MV-4-11 (cell line): ENCODE results near the gene ARMH1.
"Not testable (repeated sequence)": the region's sequence is repeated elsewhere in the genome, so short reads cannot be mapped to it uniquely, and the experiment has no call there.

ENCODE experiments used
- DNase-seq: peaks from one replicate; lab custom pipeline; 2025; lab: John Stamatoyannopoulos, UW

ARMH1 gene

DNA sequence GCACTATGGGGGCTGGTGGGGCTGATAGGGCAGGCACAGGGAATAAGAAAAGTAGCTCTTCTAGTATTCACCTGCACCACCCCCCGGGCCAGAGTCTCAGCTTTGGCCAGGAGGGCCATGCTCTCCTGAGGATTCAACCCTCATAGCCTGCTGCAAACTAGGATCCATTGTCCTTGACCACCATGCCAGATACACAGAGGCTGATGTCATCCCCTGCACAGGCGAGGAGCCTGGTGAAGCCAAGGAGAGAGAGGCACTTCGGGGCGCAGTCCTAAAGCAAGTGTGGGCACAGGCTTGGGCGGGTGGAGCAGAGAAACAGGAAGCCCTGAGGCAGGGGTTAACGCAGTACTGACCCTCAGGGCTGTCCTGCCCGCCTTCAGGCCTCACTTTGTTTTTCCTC is 29.7 kb upstream of the ARMH1 start:
- DNase-seq, result no peak

DNA sequence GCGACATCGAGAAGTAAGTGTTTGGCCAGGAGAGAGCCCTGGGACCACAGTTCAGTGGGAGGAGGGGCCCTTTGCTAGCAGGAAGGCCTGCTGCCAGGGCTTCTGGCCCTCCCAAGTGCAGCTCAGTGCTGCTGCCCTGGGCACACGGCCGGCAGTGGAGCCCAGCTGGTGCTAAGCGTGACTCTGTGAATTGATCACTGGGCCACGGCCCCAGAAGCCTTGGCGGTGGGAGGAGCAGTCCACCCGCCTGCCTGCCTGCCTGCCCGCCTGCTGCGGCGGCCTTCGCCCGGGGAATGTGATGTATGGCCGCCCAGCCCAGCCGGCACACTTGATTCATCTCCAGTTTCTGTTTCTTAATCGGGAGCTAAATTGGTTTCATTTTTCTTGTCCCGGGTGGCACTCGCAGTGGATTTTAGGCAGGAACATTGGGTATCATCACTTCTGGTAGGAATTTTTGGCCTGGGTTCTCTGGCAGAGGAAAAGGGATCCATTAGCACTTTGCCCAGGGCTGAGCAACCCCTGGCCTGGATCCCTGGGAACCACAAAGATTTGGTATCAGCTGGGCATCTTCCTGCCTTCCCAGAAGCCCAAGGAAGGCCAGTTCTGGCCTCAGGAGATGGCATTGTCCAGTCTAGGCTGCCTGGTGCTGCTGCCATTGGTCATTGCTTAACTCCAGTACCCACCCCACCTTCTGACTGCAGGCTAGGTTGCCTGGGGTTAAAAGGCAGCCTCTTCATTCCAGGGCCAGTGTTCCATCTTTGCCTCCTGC is 28.9 kb upstream of the ARMH1 start:
- DNase-seq, result no peak

DNA sequence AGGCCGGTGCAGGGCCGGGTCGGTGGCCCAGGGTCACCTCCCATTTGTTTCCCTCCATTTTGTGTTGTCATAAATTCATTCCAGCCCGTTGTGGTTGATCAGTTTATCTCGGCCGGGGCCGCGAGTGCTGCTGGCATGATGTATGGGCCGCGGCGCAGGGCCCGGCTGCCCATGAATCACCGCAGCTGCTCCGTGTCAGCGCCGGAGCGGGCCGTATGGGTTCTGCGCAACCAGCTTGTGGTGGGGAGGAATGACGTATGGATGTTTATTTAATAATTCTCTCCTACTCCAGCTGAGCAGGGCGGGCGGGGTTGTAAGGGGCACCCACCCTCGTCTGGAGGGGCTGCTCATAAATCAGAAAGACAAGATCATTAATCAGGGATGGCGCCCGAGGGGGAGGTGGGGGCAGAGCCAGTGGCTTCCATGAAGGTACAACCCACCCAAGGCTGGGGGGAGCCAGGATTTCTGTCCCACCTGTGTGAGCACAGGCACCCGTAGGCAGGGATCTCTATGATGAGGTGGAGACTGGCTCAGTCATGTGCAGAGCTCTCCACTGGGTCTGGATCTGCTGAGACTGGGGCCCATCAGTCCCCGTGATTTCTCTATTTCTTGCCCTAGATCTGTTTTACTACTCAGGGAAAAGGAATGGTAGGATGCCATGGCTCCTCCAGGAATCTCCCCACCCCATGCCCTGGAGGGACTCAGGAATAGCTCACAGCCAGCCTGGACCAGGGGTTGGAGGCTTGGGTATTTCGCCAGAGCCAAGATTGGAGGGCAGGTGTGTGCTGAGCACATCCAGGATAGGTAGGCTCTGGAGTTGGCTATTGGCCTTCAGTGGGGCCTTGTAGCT is 28.0 kb upstream of the ARMH1 start:
- DNase-seq, result no peak

DNA sequence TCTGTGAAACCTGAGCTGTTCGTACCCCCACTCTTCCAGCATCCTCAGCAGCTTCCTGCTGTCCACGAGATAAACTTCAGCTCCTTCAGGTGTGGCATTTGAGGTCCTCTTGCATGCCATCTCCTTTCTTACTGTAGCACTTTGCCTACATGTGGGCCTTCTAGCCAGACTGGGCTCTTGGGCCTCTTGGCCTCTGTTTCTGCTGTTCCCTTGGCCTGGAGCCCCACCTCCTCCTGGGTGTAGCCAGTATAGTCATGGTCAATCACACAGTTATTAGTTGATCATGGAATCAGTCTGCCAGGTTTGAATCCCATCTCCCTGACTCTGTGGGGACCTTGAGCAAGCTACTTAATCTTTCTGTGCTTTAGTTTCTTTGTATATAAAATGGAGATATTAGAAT is 26.6 kb upstream of the ARMH1 start:
- no peak for DNase-seq

DNA sequence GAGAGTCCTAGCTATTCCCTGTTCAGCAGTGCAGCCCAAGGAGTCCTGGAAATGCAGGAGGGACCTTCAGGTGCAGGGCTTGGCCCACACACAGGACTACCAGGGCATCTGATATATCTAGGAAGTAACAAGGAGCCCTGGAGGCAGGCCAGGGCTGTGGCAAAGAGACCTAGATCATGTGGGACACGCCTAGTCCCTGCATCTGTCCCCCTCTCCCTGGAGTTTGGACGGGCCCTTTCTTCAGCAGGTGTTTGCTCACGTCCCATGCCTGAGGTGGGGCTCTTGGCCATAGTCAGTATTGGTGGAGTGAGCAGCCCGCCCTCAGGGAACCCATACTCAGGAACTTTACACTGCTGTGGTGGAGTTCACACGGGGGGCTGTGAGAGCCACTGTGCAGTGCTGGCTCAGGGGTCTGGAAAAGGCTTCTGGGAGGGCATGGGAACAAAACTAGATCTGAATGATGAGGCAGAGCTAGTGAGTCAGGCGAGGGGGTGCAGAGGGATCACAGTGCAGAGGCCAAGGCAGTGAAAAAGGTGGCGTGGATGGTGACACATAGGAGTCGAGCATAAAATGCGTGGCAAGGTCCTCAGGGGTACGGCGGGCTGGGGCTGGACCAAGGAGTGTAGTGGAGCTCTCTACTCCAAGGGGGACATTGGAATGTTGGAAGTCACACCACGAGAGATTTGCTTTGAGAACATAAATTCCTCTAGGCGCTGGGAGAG is 25.8 kb upstream of the ARMH1 start:
- no peak for DNase-seq

DNA sequence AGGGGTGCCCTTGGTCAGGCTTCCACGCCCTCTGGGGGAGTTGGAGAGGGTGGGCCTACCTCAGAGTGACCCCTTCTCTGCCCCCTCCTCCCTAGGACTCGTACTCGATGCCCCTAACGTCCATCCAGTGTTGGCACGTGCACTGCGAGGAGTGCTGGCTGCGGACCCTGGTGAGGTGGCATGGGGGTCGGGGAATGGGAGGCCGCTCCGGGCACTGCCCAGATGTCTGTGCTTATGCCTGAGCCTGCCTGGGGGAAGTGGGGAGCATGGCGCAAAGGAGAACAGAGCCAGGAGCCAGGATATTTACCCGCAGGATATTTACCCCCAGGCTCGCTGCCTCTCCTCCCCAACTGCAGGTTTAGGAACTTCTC is 24.7 kb upstream of the ARMH1 start:
- no peak for DNase-seq

DNA sequence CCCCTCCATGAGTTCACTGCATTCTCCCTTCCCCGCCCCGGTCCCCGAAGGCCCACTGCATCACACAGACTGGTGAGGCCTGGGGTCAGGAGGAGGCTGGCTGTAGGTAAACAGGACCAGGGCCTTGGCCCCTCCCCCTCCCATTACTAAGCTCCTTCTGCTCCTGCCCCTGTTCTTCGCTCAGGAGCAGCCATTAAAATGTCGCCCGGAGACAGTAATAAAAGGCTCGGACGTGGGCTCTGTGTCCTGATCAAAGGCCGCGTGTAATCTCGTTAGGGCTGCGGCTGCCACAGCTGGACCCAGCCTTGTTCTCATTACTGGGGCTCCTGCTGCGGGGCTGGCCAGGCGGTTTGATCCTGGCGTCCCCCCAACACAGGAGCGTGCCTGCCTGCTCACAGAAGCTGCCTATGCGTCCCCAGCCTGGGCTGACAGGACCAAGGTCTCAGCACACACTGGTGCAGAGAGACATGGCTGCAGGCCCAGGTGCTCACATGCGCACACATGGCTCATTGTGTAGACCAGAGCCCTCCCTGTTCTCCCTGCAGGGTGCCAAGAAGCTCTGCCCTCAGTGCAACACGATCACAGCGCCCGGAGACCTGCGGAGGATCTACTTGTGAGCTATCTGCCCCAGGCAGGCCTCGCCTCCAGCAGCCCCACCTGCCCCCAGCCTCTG is 24.2 kb upstream of the ARMH1 start:
- no peak for DNase-seq

DNA sequence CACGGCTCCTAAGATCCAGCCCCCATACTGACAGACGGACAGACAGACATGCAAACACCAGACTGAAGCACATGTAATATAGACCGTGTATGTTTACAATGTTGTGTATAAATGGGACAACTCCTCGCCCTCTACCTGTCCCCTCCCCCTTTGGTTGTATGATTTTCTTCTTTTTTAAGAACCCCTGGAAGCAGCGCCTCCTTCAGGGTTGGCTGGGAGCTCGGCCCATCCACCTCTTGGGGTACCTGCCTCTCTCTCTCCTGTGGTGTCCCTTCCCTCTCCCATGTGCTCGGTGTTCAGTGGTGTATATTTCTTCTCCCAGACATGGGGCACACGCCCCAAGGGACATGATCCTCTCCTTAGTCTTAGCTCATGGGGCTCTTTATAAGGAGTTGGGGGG is 23.4 kb upstream of the ARMH1 start:
- DNase-seq, result no peak

DNA sequence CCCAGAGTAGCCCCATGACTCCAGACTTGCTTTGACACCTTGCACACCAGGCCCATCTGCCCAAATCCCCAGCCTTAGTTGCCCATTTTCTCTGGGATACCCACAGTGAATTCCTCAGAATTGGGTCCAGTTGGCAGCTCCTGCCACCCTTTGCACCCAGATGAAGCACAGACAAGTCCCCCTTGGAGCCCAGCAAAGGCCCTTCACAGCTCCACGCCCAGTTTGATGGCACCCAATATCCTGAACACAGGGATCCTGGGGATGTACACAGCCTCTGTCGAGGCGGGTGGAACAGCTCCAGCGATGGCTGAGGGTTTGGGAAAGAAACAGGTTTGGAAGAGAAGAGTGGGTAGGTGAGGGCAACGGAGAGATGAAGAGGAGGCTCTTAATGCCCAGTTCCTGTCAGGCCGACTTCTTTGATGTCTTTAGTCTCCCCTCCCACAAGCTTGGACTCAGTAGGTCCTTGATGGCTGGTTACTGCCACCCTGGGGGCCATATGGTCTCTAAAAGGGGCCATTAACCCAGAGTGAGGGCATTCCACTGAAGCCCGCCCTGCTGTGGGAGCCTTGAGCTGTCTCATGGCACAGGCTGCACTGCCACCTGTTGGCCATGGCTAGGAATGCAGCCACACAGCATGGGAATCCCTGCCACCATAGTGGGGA is 21.9 kb upstream of the ARMH1 start:
- peak; percentile 40 for DNase-seq

DNA sequence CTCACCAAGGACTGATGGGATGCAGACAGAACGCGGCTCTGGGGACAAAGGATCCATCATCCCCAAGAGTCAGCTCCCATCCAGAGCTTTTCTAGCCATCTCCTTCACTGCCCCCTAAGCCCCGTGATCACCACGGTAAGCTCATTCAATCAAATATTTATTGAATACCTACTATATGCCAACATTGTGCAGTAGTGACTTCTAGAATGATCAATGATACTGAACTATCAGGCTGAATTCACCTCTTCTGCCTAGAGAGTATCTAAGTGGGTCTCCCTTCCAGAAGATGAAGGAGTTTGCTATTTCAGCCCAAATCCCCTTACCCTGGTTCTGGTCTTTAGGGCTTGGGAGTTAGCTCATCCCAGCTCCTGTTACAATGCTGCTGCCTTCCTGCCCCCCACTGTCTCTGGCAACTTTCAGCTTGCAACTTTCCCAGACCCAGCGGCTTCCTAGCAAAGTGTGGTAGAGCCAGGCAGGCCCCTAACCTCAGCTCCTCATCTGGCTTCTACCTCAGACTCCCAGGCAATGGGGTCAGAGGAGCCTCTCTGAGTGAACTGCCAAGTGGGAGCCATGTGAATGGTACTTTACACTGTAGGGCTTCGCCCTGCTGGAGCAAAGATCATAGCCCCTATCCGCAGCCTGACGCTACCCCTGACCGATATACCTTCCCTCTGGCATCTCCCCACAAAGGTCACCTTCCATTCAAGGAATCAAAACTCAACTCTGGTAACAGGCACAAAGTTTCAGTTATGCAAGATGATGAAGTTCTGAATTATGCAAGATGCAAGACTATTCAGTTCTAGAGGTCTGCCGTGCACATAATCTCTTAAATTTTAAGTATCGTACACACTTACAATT is 21.2 kb upstream of the ARMH1 start:
- no peak for DNase-seq

DNA sequence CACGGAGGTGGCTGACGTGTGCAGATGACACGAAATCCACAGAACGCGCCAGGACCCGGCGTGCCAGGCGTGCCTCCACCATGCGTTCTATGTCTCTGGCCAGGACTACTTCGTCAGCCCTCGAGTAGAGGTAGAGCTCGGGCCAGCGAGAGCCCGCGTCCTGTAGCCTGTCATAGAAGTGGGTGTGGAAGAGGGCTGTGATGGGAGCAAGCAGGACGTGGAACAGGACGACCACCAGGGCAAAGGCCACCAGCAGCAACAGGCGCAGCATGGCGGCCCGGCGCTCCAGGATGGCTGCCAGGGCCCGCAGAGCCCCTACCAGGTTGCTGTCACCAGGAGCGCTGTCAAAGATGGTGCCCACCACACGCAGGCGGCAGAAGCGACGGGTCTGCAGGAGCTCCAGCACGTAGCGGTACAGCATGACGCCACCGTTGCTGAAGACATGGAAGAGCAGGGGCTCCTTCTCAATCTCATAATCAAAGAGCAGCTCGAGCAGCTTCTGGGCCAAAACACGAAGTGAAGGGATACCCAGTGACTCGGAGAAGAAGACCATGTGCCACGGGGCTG is 19.8 kb upstream of the ARMH1 start:
- DNase-seq, result no peak

DNA sequence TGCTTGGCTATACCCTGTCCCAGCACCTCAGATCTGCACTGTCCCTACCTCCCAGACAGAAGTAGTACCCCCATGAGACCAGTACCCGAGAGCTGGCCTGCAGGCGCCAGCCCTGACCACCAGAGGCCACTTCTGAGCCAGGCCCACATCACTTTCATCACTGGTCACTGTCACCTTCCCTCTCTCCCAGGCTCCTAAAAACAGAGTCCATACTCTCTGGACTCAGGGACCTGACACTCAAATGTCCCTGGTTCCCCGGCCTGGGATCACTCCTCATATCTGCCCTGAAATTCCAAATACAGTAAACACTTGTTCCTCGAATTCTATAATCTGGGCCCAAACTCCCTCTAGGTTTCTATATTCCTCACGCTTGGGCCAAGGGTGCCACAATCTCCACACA is 18.9 kb upstream of the ARMH1 start:
- no peak for DNase-seq

DNA sequence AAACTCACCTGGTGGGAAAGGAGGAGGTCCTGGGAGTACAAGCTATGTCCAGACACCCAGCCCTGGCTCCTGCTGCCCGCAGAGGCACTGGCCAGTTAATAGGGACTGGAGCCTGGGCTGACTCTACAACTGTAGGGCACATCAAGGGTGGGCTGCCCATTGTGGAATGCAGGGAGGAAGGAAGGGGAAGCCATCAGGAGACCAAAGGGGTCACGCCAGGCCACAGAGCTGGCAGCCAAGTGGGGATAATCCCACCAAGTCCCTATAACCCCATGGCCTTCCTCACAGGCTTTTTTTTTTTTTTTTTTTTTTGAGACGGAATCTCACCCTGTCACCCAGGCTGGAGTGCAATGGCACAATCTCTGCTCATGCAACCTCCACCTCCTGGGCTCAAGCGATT is 14.9 kb upstream of the ARMH1 start:
- no peak for DNase-seq

DNA sequence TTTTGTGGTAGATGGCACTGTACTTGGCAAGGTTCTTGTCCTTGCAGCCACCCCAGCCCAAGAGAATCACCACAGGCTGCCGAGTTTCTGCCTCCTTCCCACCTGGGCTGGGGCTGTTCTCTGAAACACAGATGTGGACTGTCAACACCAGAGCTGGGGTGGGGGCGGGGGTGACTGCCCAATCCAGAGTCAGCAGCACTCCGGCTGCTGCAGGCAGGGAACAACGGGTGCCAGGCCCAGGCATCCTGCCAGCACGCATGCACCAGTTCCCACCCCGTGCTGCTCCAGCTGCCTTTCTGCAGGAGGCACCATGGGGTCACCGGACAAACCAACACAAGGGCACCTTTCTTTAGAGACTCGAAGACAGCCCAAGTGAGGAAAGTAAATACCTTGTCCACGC is 14.3 kb upstream of the ARMH1 start:
- no peak for DNase-seq

DNA sequence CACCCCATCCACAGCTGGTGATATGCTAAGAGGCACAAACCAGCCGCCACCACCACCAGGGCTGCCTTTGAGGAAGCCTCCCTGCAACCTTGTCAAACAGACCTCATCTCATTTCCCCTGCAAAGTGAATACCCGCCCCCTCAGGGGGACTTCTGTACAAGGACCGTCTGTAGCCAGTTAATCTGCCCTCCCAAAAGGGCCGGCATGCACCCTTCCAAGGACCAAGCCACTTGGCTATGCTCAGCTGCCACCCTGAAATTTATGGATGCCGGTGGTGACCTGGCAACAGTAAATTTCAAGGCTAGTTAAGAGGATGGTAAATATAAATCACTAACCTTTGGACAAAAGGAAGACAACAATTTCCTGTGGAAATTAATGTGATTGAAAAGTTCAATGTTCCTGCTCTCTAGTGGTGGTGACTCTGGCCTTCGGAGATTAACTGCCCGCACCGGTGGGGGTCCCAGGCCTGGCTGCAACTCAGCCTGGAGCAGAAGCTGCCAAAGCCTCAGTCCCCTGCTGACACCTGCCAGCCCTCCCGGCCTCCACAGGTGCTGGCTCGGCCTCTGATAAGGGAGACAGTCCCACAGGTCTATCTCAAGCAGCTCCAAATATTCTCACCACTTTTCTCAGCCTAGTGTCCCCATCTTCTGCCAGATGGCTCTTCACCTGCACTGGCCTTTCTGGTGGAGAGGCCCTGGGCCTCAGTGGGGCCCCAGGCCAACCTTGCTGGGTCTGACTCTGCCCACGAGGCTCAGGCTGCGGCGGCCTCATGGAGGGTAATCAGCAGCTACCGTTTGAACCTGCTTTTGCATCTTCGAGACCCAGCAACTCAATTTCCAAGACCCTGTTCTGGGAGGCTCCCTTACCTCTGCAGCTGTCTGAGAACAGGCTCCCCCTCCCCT is 12.5 kb upstream of the ARMH1 start:
- no peak for DNase-seq

DNA sequence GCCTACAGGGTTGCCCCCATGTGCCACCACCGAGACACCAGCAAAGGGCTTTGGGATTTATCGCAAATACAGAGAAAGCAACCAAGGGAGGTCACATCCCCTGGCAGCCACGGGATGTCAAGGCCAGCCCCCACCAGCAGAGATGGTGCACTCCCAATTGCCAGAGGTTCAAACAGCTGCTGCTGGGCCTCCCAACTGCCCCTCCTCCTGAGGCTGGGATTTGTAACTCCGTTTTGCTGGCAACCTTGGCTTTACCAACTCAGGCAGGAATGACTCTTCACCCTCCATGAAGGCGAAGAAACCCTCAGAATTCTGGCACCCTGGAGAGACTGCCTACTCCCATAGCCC is 11.9 kb upstream of the ARMH1 start:
- no peak for DNase-seq

DNA sequence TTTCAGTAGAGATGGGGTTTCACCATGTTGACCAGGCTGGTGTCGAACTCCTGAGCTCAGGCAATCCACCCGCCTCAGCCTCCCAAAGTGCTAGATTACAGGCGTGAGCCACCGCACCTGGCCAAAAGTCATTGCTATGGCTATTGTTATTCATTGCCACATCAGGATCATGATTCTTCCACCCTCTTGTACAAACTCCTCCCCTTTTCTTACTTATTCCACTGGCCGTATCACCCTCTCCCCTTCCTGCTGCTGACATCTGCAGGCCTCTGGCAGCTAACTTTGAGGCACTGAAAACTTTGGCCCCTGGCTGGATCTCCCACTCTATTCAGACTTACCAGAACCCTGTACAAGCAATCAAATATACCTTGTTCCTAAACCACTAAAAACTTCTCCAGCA is 11.1 kb upstream of the ARMH1 start:
- no peak for DNase-seq

DNA sequence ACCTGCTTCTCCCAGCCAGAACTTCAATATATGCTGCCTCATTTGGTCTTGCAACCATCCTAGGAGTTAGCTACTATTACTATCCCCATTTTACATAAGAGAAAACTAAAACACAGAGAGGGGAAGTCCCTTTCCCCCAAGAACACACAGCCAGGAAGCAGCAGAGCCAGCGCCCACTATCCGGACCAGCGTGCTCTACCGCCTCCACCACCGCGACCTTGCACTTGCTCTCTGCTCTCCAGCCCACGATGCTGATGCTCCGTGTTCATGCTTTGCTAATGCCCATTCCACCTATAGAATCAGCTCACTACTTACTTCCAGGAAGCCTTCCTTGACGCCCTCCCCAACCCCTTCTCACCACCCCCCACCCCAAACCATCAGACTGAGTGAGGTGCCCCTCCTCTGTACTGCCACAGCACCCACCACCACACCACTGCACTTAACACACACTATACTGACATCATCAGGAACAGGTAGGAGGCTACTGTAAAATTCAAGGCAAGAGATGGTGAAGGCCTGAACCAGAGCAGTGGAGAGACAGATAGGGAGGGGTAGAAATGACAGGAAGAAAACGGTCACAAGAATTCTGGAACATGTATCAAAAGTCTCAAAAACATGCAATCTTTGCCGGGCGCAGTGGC is 9.7 kb upstream of the ARMH1 start:
- no peak for DNase-seq

DNA sequence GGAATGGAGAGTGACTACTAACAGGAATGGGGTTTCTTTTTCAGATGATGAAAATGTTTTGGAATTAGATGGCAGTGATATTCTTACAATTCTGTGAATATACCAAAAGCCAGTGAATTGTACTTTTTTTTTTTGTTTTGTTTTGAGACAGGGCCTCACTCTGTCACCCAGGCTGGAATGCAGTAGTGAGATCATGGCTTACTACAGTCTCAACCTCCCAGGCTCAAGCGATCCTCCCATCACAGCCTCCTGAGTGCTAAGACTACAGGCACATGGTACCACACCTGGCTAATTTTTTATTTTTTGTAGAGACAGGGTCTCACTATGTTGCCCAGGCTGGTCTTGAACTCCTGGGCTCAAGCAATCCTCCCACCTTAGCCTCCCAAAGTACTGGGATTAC is 7.8 kb upstream of the ARMH1 start:
- not testable (repeated sequence) for DNase-seq
